Measurements from ENCODE around the gene BMPER. TPM values are rescaled to one million over a fixed set of nuclear protein-coding genes. Genes with fewer than 3 reads are reported as not detected.
A peak's percentile ranks its signal among the peaks of the same experiment; 100 is the strongest.

The BMPER gene
- total and polyA plus RNA-seq, 2 experiments from 2014 or later: 4.5 to 6.3 TPM

GRCh38 chr7:33901847-33902246, 3.5 kb upstream of the BMPER start:
- 48% methylated on average over 2 of the region's 2 CpGs for WGBS (ENCODE audit: low lambda C conversion rate, missing lambda C conversion rate)
- H4K20me1 ChIP-seq (ENCODE audit: insufficient read depth, poor library complexity, severe bottlenecking): no peaks in the 10 kb centered on the region
- TF ChIP-seq CTCF (IDR thresholded peaks at IDR 0.05; ENCODE audit: poor library complexity): no peak
- TF ChIP-seq EZH2phosphoT487 (IDR thresholded peaks at IDR 0.05; ENCODE audit: low read depth, severe bottlenecking, unreplicated experiment): no peak
- TF ChIP-seq EZH2 (IDR thresholded peaks at IDR 0.05; ENCODE audit: borderline replicate concordance): no peak

GRCh38 chr7:33902746-33903145, 2.6 kb upstream of the BMPER start:
- TF ChIP-seq EZH2phosphoT487 (IDR thresholded peaks at IDR 0.05; ENCODE audit: low read depth, severe bottlenecking, unreplicated experiment) (no peak), EZH2 (IDR thresholded peaks at IDR 0.05; ENCODE audit: borderline replicate concordance) (no peak), CTCF (IDR thresholded peaks at IDR 0.05; ENCODE audit: poor library complexity) (no peak)
- no peaks in the 10 kb centered on the region for H4K20me1 ChIP-seq (ENCODE audit: insufficient read depth, poor library complexity, severe bottlenecking)
- H3K9me3 ChIP-seq (ENCODE audit: low read depth): no peaks in the 10 kb centered on the region
- no peaks in the 10 kb centered on the region for H3K79me2 ChIP-seq
- H2AFZ ChIP-seq: no peak overlapping the region
- peaks cover 73% of the 10 kb centered on the region for H3K27me3 ChIP-seq
- no peak overlapping the region for H3K4me3 ChIP-seq
- no peaks in the 10 kb centered on the region for H3K36me3 ChIP-seq (replicated peaks; ENCODE audit: insufficient read depth, low read depth)
- no peak for DNase-seq (ENCODE audit: low spot score)
- H3K9me2 ChIP-seq (replicated peaks; ENCODE audit: insufficient read depth): no peaks in the 10 kb centered on the region
- WGBS (ENCODE audit: low lambda C conversion rate, missing lambda C conversion rate): 66% methylated on average over 4 of the region's 4 CpGs
- H3K4me1 ChIP-seq (ENCODE audit: insufficient read depth): no peaks in the 10 kb centered on the region
- H3K27ac ChIP-seq: no peak overlapping the region
- no peak overlapping the region for H3K4me2 ChIP-seq

More at GRCh38 chr7:33901847-33902246, 3.5 kb upstream of the BMPER start:
- peaks cover 64% of the 10 kb centered on the region for H3K27me3 ChIP-seq
- no peak overlapping the region for H3K27ac ChIP-seq
- no peaks in the 10 kb centered on the region for H3K4me1 ChIP-seq (ENCODE audit: insufficient read depth)
- no peaks in the 10 kb centered on the region for H3K9me2 ChIP-seq (replicated peaks; ENCODE audit: insufficient read depth)
- no peaks in the 10 kb centered on the region for H3K9me3 ChIP-seq (ENCODE audit: low read depth)
- DNase-seq (ENCODE audit: low spot score): no peak
- no peak overlapping the region for H3K4me2 ChIP-seq
- H3K79me2 ChIP-seq: no peaks in the 10 kb centered on the region
- H2AFZ ChIP-seq: no peak overlapping the region
- no peaks in the 10 kb centered on the region for H3K36me3 ChIP-seq (replicated peaks; ENCODE audit: insufficient read depth, low read depth)
- no peak overlapping the region for H3K4me3 ChIP-seq

GRCh38 chr7:33903791-33904680, 1.3 kb upstream of the BMPER start:
- H3K27me3 ChIP-seq: peaks cover 82% of the 10 kb centered on the region
- 1% methylated on average over 49 of the region's 56 CpGs for WGBS (ENCODE audit: low lambda C conversion rate, missing lambda C conversion rate)

More at GRCh38 chr7:33903791-33904680, 1.3 kb upstream of the BMPER start:
- Histone ChIP-seq H4K20me1 (ENCODE audit: insufficient read depth, poor library complexity, severe bottlenecking) (no peaks in the 10 kb centered on the region), H3K4me2 (peak overlapping the region; percentile 99), H3K79me2 (no peaks in the 10 kb centered on the region), H3K9me2 (replicated peaks; ENCODE audit: insufficient read depth) (no peaks in the 10 kb centered on the region), H3K4me1 (ENCODE audit: insufficient read depth) (no peaks in the 10 kb centered on the region), H3K36me3 (replicated peaks; ENCODE audit: insufficient read depth, low read depth) (no peaks in the 10 kb centered on the region), H2AFZ (peak overlapping the region; percentile 84), H3K9me3 (ENCODE audit: low read depth) (no peaks in the 10 kb centered on the region), H3K4me3 (peak overlapping the region; percentile 88), H3K27ac (no peak overlapping the region)
- TF ChIP-seq EZH2phosphoT487 (IDR thresholded peaks at IDR 0.05; ENCODE audit: low read depth, severe bottlenecking, unreplicated experiment): no peak
- TF ChIP-seq EZH2 (IDR thresholded peaks at IDR 0.05; ENCODE audit: borderline replicate concordance): peak; percentile 53
- DNase-seq (ENCODE audit: low spot score): peak; percentile 54
